NCI-H510A (cell line): ENCODE results near the gene COX19.
"Not testable (repeated sequence)": the region's sequence is repeated elsewhere in the genome, so short reads cannot be mapped to it uniquely, and the experiment has no call there.

Source experiments
- DNase-seq: peaks from one replicate; lab custom pipeline; 2025; lab: John Stamatoyannopoulos, UW

The COX19 gene

GRCh38 chr7:924541-925231 is 50.7 kb downstream of the COX19 start:
- no peak for DNase-seq

DNA sequence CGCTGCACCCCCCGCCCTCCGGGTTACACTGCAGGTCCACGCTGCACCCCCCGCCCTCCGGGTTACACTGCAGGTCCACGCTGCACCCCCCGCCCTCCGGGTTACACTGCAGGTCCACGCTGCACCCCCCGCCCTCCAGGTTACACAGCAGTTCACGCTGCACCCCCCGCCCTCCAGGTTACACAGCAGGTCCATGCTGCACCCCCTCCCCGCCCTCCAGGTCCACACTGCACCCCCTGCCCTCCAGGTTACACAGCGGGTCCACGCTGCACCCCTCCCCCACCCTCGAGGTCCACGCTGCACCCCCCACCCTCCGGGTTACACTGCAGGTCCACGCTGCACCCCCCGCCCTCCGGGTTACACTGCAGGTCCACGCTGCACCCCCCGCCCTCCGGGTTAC is 51.3 kb downstream of the COX19 start:
- not testable (repeated sequence) for DNase-seq

DNA sequence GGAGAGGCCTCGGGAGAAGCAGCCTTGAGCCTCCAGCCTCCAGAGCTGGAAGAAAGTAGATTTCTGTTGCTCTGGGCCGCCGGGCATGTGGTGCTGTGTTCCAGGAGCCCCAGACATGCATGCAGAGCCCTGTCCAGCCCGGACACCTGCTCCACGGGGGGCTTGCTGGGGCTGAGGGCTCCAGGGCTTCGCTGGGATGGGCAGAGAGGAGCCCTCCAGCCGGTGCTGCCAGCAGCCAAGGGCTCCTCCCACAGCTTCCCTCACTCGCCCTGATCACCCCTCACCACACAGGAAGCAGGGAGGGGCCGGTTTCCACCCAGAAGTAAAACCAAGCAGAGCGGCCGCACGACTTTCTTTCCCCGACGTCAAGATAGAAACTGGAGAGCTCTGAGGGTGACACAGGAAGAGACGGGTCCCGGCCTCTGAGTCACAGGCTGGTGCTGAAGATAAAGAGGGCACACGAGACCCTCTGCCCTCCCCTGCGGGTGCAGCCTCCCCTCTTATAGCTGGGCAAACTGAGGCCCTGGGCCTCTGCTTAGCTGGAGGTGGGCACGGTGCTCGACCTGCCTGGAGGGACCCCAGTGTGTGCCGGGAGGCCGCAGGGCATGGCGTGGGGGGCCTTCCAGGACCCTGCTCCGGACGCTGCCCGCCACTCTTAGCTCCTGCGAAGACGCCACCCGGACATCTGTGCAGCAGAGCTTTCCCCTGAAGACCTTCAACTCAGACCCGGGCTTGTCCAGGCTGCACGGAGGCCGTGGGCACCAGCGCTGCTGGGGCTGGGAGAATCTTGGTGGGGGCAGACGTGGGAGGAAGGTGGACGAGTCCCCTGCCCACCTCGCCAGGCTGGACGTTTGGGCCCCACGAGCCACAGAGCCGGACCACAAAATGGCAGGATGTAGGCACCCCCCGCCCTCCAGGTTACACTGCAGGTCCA is 52.0 kb downstream of the COX19 start:
- DNase-seq = no peak

DNA sequence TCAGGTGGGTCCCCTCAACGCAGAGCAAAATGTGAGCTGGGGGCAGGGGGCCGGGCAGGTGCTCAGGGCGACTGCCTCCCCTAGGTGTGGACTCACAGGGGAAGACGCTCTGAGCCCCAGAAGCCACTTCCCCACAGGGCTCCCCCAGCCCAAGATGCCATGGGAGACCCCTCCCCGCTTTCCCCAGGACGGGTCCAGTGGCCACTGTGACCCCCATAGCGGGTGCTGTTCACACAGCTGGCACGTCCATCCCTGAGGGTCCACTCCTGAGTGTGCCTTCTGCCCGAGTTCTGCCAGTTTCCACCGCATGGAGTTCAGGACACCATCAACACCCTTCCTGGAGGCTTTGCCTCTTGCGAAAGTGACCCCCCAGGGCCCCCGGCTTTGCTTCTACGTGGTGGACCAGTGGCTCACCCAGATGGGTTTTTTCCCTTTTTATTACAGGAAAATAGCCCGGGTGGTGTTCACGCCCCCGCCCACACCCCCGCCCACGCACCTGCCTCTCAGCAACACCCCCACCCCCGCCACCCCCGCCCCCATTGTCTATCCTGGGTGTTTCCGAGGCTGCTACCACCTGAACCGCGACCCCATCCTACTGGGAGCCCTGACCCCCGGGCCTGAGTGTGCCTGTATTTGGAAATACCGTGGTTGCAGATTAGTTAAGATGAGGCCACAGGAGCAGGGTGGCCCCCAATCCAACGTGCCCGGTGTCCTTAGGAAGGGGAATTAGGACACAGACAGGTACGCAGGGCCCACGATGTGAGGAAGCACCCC is 52.8 kb downstream of the COX19 start:
- DNase-seq = no peak

- no peak for DNase-seq
Observed at GRCh38 chr7:921581-922333, 53.6 kb downstream of the COX19 start.

DNA sequence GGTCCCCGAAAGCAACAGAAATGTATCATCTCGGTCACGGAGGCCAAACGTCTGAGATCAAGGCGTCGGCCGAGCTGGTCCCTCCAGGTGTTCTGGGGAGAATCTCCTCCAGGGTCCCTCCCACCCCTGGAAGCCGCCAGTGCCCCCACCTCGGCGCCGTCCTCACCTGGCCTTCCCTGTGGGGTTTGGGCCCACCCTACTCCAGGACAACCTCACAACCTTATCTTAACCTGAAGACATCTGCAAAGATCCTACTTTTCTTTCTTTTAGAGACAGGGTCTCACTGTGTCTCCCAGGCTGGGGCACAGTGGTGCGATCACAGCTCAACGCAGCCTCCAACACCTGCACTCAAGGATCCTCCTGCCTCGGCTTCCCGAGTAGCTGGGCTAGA is 54.3 kb downstream of the COX19 start:
- no peak for DNase-seq

- DNase-seq = no peak
Observed at GRCh38 chr7:920351-921070, 54.8 kb downstream of the COX19 start.

GRCh38 chr7:919924-920341 is 55.4 kb downstream of the COX19 start:
- DNase-seq = no peak

DNA sequence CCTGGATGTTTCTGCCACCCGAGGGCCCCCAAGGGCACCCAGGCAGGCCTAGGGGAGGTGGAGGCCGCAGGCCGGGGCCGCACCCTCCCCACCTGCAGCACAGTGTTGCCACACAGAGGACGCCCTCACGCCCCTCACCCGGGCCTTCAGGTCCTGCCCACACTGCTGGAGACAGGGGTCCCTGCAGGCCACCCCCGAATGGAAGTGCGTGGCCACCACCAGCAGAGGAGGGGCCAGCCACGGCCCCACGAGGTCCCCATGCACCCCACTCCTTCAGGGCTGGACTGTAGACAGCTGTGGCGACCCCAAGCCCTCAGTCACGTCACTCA is 56.3 kb downstream of the COX19 start:
- no peak for DNase-seq

GRCh38 chr7:918441-919113 is 56.8 kb downstream of the COX19 start:
- no peak for DNase-seq

GRCh38 chr7:918118-918425 is 57.3 kb downstream of the COX19 start:
- no peak for DNase-seq

GRCh38 chr7:917255-918117 is 57.9 kb downstream of the COX19 start:
- no peak for DNase-seq

DNA sequence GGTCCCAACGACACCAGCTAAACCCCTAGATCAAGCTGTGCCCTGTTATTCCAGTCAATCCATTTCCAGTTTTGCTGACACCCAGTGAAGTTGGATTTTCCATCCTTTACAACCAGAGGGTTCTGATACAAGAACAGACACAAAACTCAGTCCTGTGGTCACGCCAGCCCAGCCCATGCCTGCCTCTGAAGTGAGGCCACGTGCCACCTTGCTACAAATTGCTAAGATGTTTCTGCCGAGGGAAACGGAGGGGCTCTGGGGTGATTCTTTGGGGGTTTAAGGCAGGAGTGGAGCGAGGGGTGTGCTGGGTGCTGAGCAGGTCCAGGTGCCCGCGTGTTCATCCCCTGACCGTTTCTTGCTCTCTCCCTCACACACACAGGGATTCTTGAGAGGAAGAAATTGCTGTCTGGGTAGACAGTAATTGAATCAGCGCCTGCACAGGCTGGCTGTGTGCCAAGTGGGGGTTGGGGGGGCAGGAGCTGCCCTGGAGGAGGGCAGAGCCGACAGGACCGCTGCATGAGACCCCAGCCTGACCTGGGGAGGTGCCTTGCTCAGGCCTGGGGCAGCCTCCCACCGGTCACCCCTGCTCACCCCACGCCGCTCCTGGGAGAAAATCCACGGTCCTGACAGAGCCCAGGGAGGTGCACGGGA is 58.9 kb downstream of the COX19 start:
- no peak for DNase-seq
